Measurements from ENCODE around the gene CASQ1.

Gene CASQ1

DNA sequence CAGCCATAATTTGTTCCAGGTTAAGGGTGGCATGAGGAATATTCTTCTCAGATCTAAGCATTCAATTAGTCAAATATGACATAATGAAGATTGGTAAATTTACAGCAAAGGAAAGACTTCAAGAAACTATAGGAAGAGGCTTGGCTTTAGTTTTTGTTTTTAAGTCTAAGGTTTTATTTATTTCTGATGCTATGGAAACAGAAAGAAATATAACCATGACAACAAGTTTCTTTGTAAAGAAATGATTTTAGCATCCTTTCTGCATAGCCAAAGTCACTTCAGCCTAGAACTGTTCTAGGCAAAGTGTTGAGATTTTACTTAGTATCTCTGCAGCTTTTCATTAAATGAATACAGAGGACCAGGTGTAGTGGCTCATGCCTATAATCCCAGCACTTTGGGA, 42.5 kb downstream of the CASQ1 start:
- DNase-seq, result no peak

- DNase-seq, result no peak
Measured at GRCh38 chr1:160236806-160237205, 46.4 kb downstream of the CASQ1 start.

DNA sequence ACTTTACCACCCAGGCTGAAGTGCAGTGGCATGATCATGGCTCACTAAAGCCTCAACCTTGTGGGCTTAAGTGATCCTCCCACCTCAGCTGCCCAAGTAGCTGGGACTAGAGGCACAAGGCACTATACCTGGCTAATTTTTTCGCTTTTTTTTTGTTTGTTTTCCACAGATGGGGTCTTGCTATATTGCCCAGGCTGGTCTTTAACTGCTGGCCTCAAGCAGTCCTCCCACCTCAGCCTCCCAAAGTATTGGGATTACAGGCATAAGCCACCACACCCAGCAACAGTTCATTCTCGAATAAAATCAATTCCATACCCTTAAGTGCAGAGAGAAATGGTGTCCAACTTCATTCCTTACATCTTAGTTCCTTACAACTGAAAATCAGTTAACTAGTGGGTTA, 47.2 kb downstream of the CASQ1 start:
- DNase-seq, result no peak

GRCh38 chr1:160238408-160238807, 48.0 kb downstream of the CASQ1 start:
- DNase-seq, result no peak

DNA sequence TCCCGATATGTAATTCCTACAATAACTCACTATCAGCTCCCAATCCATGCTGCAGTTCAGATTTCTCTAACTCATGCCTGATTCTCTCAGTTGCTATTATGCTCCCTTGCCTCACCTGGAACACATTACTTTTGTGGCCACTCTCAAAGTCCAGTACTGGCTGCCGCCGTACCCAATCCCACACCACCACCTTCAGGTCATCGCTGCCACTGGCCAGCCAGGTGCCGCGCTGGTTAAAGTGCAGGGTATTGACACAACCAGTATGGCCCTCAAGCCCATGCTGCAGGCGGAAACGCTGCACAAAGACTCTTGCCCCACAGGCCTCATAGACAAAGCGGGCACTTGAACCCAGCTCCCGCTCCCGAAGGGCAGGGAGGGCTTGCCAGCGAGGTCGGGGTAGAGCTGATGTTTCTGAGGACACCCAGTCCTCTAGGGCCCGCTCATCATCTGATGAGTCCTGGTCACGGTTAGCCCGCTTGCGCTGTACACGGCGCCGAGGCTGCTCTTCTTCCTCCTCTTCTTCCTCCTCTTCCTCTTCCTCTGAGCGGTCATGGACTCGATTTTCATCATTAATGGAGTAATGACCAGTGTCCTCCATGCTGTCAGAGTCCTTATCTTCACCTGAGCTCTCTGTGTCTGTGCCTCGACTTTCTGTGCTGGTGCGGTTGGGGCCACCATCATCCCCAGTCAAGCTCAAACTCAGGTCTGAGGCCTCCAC, 49.4 kb downstream of the CASQ1 start:
- no peak for DNase-seq

GRCh38 chr1:160243767-160244166, 53.4 kb downstream of the CASQ1 start:
- no peak for DNase-seq

DNA sequence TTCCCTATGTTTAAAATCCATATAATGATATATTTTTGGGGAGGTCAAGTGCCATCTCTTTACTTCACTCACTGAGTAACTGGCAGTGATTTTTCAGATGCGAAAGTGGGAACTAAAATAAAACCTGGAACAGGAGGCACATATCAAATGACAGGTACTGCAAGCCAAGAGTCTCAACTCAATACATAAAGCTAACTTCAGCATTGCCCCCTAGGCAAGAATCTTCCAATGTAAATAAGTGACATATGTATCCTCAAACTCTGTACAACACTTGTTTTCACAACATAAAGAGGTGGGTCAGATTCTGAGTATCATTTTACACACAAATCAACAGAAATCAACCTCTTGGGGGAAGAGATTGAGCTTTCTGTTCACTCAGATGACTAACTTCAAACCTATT, 53.8 kb downstream of the CASQ1 start:
- DNase-seq, result no peak

- DNase-seq, result no peak
Measured at GRCh38 chr1:160245434-160245833, 55.1 kb downstream of the CASQ1 start.

GRCh38 chr1:160247053-160247452, 56.7 kb downstream of the CASQ1 start:
- no peak for DNase-seq

- no peak for DNase-seq
Measured at GRCh38 chr1:160251011-160251410, 60.6 kb downstream of the CASQ1 start.
